Loucy (cell line): ENCODE results near the gene TANGO6.

Source experiments
- H2AFZ ChIP-seq: fragments of 200-600 bp; sonication (generic); 2 replicates; pipeline ENCODE4 v1.6.0; 2016; ENCODE audit warnings: antibody characterized with exemption, mild to moderate bottlenecking, low read length, moderate library complexity
- H3F3A ChIP-seq: fragments of 200-600 bp; 2 replicates; pipeline ENCODE4 v1.6.0; 2016; ENCODE audit warnings: antibody characterized with exemption, low read depth, mild to moderate bottlenecking
- H3K27me3 ChIP-seq: fragments of 200-600 bp; sonication (generic); 2 replicates; pipeline ENCODE4 v1.6.1; 2014; ENCODE audit warnings: low read length, mild to moderate bottlenecking; ENCODE audit not compliant: insufficient read depth, poor library complexity, severe bottlenecking
- H3K36me3 ChIP-seq: fragments of 200-600 bp; sonication (generic); 2 replicates; pipeline ENCODE4 v1.6.1; 2016; ENCODE audit warnings: low read length; ENCODE audit not compliant: insufficient read depth
- H3K4me1 ChIP-seq: fragments of 200-600 bp; sonication (generic); 2 replicates; pipeline ENCODE4 v1.5.1; 2014; ENCODE audit warnings: low read length, mild to moderate bottlenecking; ENCODE audit not compliant: insufficient read depth, poor library complexity, severe bottlenecking
- H3K4me2 ChIP-seq: fragments of 200-600 bp; sonication (generic); 2 replicates; pipeline ENCODE4 v1.6.0; 2014; ENCODE audit warnings: antibody characterized with exemption, low read length, low read depth, mild to moderate bottlenecking; ENCODE audit not compliant: poor library complexity, severe bottlenecking
- H3K4me3 ChIP-seq: fragments of 200-600 bp; sonication (generic); 2 replicates; pipeline ENCODE4 v1.5.1; 2014; ENCODE audit warnings: low read length, mild to moderate bottlenecking, mixed read lengths; ENCODE audit not compliant: poor library complexity, severe bottlenecking
- H3K79me2 ChIP-seq: fragments of 200-600 bp; sonication (generic); 2 replicates; pipeline ENCODE4 v1.6.1; 2014; ENCODE audit warnings: low read length; ENCODE audit not compliant: insufficient read depth
- H3K9ac ChIP-seq: fragments of 200-600 bp; sonication (generic); 2 replicates; pipeline ENCODE4 v1.6.0; 2014; ENCODE audit warnings: mild to moderate bottlenecking, low read depth, low read length, moderate library complexity; ENCODE audit not compliant: poor library complexity, severe bottlenecking
- H3K9me2 ChIP-seq: fragments of 200-600 bp; sonication (generic); replicated peaks from 2 replicates; pipeline ENCODE4 v1.6.1; 2016; ENCODE audit warnings: low read depth, low read length, mixed read lengths
- H3K9me3 ChIP-seq: fragments of 200-600 bp; sonication (generic); 2 replicates; pipeline ENCODE4 v1.6.1; 2014; ENCODE audit warnings: mild to moderate bottlenecking, antibody characterized with exemption, low read length, low read depth; ENCODE audit not compliant: insufficient read depth
- H4K20me1 ChIP-seq: fragments of 200-600 bp; sonication (generic); 2 replicates; pipeline ENCODE4 v1.6.0; 2014; ENCODE audit warnings: antibody characterized with exemption, low read length, mild to moderate bottlenecking; ENCODE audit not compliant: insufficient read depth, poor library complexity, severe bottlenecking
- CTCF ChIP-seq: fragments of 200-600 bp; sonication (generic); conservative IDR thresholded peaks from 2 replicates; pipeline ENCODE4 v1.5.1; 2014; ENCODE audit warnings: mild to moderate bottlenecking, antibody characterized with exemption, low read length
- EZH2phosphoT487 ChIP-seq: fragments of 200-600 bp; IDR thresholded peaks from 2 replicates; pipeline ENCODE4 v1.6.1; 2018; ENCODE audit warnings: antibody characterized with exemption, mild to moderate bottlenecking, moderate library complexity, borderline replicate concordance

Gene TANGO6

GRCh38 chr16:69114346-69114975, 271.1 kb downstream of the TANGO6 start:
- peaks cover 30% of the 10 kb centered on the region; the same call in 1 of the 2 replicates for H3K36me3 ChIP-seq
- H3F3A ChIP-seq: no peaks in the 10 kb centered on the region
- H3K27me3 ChIP-seq: no peaks in the 10 kb centered on the region
- no peak for TF ChIP-seq CTCF
- TF ChIP-seq EZH2phosphoT487: no peak
- no peak overlapping the region for H3K9ac ChIP-seq
- no peaks in the 10 kb centered on the region for H4K20me1 ChIP-seq
- H3K4me3 ChIP-seq: no peak overlapping the region
- H2AFZ ChIP-seq: no peak overlapping the region
- no peak overlapping the region for H3K4me2 ChIP-seq
- H3K4me1 ChIP-seq: no peaks in the 10 kb centered on the region
- no peaks in the 10 kb centered on the region for H3K79me2 ChIP-seq
- no peaks in the 10 kb centered on the region for H3K9me3 ChIP-seq
- no peaks in the 10 kb centered on the region for H3K9me2 ChIP-seq

- TF ChIP-seq EZH2phosphoT487: no peak
- no peak for TF ChIP-seq CTCF
- Histone ChIP-seq H3K4me2 (no peak overlapping the region), H3K9ac (no peak overlapping the region), H3F3A (no peaks in the 10 kb centered on the region), H3K4me1 (no peaks in the 10 kb centered on the region), H3K9me3 (no peaks in the 10 kb centered on the region), H3K36me3 (peaks cover 35% of the 10 kb centered on the region; the same call in 1 of the 2 replicates), H3K27me3 (no peaks in the 10 kb centered on the region), H3K4me3 (no peak overlapping the region), H3K79me2 (no peaks in the 10 kb centered on the region), H3K9me2 (no peaks in the 10 kb centered on the region), H4K20me1 (no peaks in the 10 kb centered on the region), H2AFZ (no peak overlapping the region)
Observed at GRCh38 chr16:69114976-69115355, 271.6 kb downstream of the TANGO6 start.

GRCh38 chr16:69115361-69115760, 272.0 kb downstream of the TANGO6 start:
- Histone ChIP-seq H3K79me2 (no peaks in the 10 kb centered on the region), H3K4me1 (no peaks in the 10 kb centered on the region), H3K4me2 (no peak overlapping the region), H3F3A (no peaks in the 10 kb centered on the region), H3K9ac (no peak overlapping the region), H3K4me3 (no peak overlapping the region), H3K27me3 (no peaks in the 10 kb centered on the region), H3K9me2 (no peaks in the 10 kb centered on the region), H4K20me1 (no peaks in the 10 kb centered on the region), H3K9me3 (no peaks in the 10 kb centered on the region), H3K36me3 (peaks cover 39% of the 10 kb centered on the region; the same call in 1 of the 2 replicates), H2AFZ (no peak overlapping the region)
- no peak for TF ChIP-seq CTCF
- no peak for TF ChIP-seq EZH2phosphoT487
